ENCODE results near the gene FAM110D. TPM values are rescaled to one million over a fixed set of nuclear protein-coding genes. Genes with fewer than 3 reads are reported as not detected.

The FAM110D gene
- total and polyA plus RNA-seq, 2 of the 8 experiments (the other 6 are each of a cell fraction or from before 2014, with no cell fraction given), result 0.21 to 0.48 TPM

- TF ChIP-seq CHD2 (IDR thresholded peaks at IDR 0.05; ENCODE audit: low read length) (0 out of 2 replicates have a peak, but pooled peaks have one; percentile 18), GABPA (IDR thresholded peaks at IDR 0.05; ENCODE audit: borderline replicate concordance, insufficient read depth, low read length) (peak; percentile 81; the same call in 1 of the 2 replicates), JUND (IDR thresholded peaks at IDR 0.05; ENCODE audit: low read length) (peak; percentile 99), NRF1 (IDR thresholded peaks at IDR 0.05; ENCODE audit: low read depth, low read length) (no peak), CEBPB (IDR thresholded peaks at IDR 0.05; ENCODE audit: low read depth, low read length) (0 out of 2 replicates have a peak, but pooled peaks have one; percentile 3), SUZ12 (IDR thresholded peaks at IDR 0.05; ENCODE audit: low read length) (no peak), CTBP2 (IDR thresholded peaks at IDR 0.05; ENCODE audit: borderline replicate concordance, insufficient read depth, insufficient read length, low read length) (no peak), RAD21 (IDR thresholded peaks at IDR 0.05 in 1 of 2, conservative IDR thresholded peaks at IDR 0.05 in 1 of 2; ENCODE audit: low read depth in 2 of 2, low read length in 2 of 2) (peak; percentile 17 to 41; a peak in 2 of 4 replicates), RFX5 (IDR thresholded peaks at IDR 0.05; ENCODE audit: borderline replicate concordance, low read depth, low read length) (no peak), KDM5A (IDR thresholded peaks at IDR 0.05; ENCODE audit: low read length) (no peak), BRCA1 (IDR thresholded peaks at IDR 0.05; ENCODE audit: low read depth, low read length) (peak; percentile 67), E2F6 (IDR thresholded peaks at IDR 0.05) (no peak; the same call in 1 of the 2 replicates), RBBP5 (IDR thresholded peaks at IDR 0.05; ENCODE audit: borderline replicate concordance, low read depth, low read length) (peak; percentile 53; the same call in 1 of the 2 replicates), SP4 (IDR thresholded peaks at IDR 0.05; ENCODE audit: low read length) (peak; percentile 85), MAX (IDR thresholded peaks at IDR 0.05) (peak; percentile 97), MAFK (IDR thresholded peaks at IDR 0.05; ENCODE audit: low read depth, low read length) (no peak), EZH2 (IDR thresholded peaks at IDR 0.05; ENCODE audit: low read depth, low read length, severe bottlenecking) (no peak)
These were observed 11.0 kb downstream of the FAM110D start, which contains the start of gene ZNF593 (continued) for GRCh38 chr1:26169669-26170471.
